ENCODE measurements around the gene PSMC1. TPM values are rescaled to one million over a fixed set of nuclear protein-coding genes. Genes with fewer than 3 reads are reported as not detected.

Gene PSMC1
- total and polyA plus RNA-seq, 2 experiments from 2014 or later, result 112 to 139 TPM

DNA sequence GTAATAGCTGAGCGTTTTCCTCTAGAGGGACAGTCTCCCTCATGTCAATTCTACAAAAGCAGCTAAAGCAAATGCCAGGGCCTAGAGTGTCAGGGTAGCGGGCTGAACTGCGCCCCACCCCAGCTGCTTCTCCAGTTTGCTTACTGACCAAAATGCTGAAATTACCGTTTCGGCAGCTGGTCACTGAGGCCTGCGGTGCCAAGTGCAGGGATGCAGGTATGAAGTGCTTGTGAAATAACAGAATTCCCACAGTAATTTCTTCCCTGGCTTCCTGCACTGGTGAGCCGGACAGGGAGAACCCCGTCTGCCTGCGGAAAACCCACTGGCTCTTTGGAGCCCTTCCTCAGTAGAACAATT, 19.1 kb downstream of the PSMC1 start (continued):
- TF ChIP-seq, protein P1, sequence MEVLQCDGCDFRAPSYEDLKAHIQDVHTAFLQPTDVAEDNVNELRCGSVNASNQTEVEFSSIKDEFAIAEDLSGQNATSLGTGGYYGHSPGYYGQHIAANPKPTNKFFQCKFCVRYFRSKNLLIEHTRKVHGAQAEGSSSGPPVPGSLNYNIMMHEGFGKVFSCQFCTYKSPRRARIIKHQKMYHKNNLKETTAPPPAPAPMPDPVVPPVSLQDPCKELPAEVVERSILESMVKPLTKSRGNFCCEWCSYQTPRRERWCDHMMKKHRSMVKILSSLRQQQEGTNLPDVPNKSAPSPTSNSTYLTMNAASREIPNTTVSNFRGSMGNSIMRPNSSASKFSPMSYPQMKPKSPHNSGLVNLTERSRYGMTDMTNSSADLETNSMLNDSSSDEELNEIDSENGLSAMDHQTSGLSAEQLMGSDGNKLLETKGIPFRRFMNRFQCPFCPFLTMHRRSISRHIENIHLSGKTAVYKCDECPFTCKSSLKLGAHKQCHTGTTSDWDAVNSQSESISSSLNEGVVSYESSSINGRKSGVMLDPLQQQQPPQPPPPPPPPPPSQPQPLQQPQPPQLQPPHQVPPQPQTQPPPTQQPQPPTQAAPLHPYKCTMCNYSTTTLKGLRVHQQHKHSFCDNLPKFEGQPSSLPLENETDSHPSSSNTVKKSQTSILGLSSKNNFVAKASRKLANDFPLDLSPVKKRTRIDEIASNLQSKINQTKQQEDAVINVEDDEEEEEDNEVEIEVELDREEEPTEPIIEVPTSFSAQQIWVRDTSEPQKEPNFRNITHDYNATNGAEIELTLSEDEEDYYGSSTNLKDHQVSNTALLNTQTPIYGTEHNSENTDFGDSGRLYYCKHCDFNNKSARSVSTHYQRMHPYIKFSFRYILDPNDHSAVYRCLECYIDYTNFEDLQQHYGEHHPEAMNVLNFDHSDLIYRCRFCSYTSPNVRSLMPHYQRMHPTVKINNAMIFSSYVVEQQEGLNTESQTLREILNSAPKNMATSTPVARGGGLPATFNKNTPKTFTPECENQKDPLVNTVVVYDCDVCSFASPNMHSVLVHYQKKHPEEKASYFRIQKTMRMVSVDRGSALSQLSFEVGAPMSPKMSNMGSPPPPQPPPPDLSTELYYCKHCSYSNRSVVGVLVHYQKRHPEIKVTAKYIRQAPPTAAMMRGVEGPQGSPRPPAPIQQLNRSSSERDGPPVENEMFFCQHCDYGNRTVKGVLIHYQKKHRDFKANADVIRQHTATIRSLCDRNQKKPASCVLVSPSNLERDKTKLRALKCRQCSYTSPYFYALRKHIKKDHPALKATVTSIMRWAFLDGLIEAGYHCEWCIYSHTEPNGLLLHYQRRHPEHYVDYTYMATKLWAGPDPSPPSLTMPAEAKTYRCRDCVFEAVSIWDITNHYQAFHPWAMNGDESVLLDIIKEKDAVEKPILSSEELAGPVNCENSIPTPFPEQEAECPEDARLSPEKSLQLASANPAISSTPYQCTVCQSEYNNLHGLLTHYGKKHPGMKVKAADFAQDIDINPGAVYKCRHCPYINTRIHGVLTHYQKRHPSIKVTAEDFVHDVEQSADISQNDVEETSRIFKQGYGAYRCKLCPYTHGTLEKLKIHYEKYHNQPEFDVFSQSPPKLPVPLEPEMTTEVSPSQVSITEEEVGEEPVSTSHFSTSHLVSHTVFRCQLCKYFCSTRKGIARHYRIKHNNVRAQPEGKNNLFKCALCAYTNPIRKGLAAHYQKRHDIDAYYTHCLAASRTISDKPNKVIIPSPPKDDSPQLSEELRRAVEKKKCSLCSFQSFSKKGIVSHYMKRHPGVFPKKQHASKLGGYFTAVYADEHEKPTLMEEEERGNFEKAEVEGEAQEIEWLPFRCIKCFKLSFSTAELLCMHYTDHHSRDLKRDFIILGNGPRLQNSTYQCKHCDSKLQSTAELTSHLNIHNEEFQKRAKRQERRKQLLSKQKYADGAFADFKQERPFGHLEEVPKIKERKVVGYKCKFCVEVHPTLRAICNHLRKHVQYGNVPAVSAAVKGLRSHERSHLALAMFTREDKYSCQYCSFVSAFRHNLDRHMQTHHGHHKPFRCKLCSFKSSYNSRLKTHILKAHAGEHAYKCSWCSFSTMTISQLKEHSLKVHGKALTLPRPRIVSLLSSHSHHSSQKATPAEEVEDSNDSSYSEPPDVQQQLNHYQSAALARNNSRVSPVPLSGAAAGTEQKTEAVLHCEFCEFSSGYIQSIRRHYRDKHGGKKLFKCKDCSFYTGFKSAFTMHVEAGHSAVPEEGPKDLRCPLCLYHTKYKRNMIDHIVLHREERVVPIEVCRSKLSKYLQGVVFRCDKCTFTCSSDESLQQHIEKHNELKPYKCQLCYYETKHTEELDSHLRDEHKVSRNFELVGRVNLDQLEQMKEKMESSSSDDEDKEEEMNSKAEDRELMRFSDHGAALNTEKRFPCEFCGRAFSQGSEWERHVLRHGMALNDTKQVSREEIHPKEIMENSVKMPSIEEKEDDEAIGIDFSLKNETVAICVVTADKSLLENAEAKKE (CRISPR knock-in tag; IDR thresholded peaks at IDR 0.05), result no peak
- no peak for TF ChIP-seq ETS1 (IDR thresholded peaks at IDR 0.05)
- no peak for TF ChIP-seq EZH2 (IDR thresholded peaks at IDR 0.05; ENCODE audit: low read depth, unreplicated experiment)
- no peak for TF ChIP-seq CREB1 (CRISPR knock-in tag; IDR thresholded peaks at IDR 0.05; ENCODE audit: low read depth)
- no peak for TF ChIP-seq STAT1 (IDR thresholded peaks at IDR 0.05; ENCODE audit: unreplicated experiment)
- TF ChIP-seq JUNB (IDR thresholded peaks at IDR 0.05; ENCODE audit: unreplicated experiment), result no peak
- TF ChIP-seq EZH2phosphoT487 (IDR thresholded peaks at IDR 0.05; ENCODE audit: unreplicated experiment), result no peak
- no peak for TF ChIP-seq CTCF (conservative IDR thresholded peaks at IDR 0.05; ENCODE audit: low read depth in 2 of 2)
- no peak for TF ChIP-seq ZNF114 (CRISPR knock-in tag; IDR thresholded peaks at IDR 0.05)
- TF ChIP-seq ZNF331 (CRISPR knock-in tag; IDR thresholded peaks at IDR 0.05; ENCODE audit: low read depth), result no peak
- no peak for TF ChIP-seq NANOG (IDR thresholded peaks at IDR 0.05; ENCODE audit: borderline replicate concordance)

All from GM23338 (cell line).